ENCODE data around the gene CSKMT.

DNA sequence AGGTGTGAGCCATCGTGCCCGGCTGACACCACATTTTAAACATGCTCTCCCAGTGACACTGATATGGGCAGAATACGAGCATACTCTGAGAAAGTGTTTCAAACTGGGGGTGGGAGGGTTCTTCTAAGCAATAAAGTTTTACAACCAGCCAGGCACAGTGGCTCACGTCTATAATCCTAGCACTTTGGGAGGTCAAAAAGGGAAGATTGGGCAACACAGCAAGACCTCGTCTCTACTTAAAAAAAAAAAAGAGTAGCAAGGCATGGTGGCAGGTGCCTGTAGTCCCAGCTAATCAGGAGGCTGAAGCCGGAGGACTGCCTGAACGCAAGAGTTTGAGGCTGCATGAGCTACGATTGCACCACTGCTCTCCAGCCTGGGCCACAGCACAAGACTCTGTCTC lies 20.9 kb upstream of the CSKMT start:
- no peak for TF ChIP-seq POLR2AphosphoS5 (IDR thresholded peaks at IDR 0.05; ENCODE audit: insufficient read depth, low read depth, low read length)
- TF ChIP-seq, protein P1, sequence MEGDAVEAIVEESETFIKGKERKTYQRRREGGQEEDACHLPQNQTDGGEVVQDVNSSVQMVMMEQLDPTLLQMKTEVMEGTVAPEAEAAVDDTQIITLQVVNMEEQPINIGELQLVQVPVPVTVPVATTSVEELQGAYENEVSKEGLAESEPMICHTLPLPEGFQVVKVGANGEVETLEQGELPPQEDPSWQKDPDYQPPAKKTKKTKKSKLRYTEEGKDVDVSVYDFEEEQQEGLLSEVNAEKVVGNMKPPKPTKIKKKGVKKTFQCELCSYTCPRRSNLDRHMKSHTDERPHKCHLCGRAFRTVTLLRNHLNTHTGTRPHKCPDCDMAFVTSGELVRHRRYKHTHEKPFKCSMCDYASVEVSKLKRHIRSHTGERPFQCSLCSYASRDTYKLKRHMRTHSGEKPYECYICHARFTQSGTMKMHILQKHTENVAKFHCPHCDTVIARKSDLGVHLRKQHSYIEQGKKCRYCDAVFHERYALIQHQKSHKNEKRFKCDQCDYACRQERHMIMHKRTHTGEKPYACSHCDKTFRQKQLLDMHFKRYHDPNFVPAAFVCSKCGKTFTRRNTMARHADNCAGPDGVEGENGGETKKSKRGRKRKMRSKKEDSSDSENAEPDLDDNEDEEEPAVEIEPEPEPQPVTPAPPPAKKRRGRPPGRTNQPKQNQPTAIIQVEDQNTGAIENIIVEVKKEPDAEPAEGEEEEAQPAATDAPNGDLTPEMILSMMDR (IDR thresholded peaks at IDR 0.05; ENCODE audit: extremely low read depth in 1 of 2, insufficient read depth in 1 of 2, low read depth in 1 of 2, low read length in 2 of 2) = no peak

Measured in endothelial cell of umbilical vein (primary cell).